Tibial nerve (tissue), 3 donors: ENCODE measurements around the gene ABHD10.

Source experiments
- CTCF ChIP-seq, 5 experiments: fragments of 200-600 bp in 3 of 5; fragments of 450-650 bp in 2 of 5; sonication (generic) in 3 of 5; IDR thresholded peaks; one replicate each; pipeline ENCODE4 v1.5.1; 2016 to 2019; ENCODE audit warnings: antibody characterized with exemption in 5 of 5, mild to moderate bottlenecking in 3 of 5, moderate library complexity in 2 of 5
- POLR2A ChIP-seq, 2 donors: fragments of 450-650 bp; IDR thresholded peaks; one replicate each; pipeline ENCODE4 v1.6.1; 2017; ENCODE audit warnings: antibody characterized with exemption in 2 of 2, mild to moderate bottlenecking in 2 of 2, moderate library complexity in 2 of 2

GRCh38 chr3:111936191-111936841 is 42.5 kb upstream of the ABHD10 start:
- TF ChIP-seq POLR2A (IDR thresholded peaks at IDR 0.05) (no peak), CTCF (IDR thresholded peaks at IDR 0.05) (no peak)
